Measurements from ENCODE around the gene WDFY4. TPM values are rescaled to one million over a fixed set of nuclear protein-coding genes. Genes with fewer than 3 reads are reported as not detected.

Gene WDFY4
- polyA plus RNA-seq, 1 of the 3 experiments (the other 2 are of a cell fraction) = not detected

DNA sequence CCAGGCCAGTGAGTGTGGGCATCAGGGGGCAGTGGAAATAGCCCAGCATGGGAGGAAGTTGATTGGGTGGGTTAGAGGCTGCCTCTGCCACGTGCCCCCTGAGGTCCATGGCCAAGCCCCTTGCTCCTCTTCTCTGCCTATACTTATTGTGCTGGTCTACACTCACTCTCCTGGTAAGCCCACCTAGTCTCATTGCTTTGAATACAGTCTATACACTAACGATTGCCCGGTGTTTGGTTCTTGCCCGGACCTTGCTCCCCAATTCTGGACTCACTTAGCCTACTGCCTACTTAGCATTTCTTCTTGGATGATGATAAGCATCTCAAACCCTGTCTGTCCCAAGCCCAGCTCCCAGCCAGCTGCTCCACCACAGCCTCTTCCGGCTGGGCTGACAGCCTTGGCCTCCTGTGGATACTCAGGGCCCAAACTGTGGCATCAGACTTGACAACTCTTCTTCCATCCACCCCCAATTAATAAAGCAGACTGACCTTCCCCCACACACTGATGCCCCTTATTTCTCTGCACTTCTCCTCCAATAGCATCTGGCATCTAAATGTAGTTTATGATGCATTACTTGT is 244.8 kb downstream of the WDFY4 start:
- DNase-seq = no peak
- CTCF ChIA-PET = no interaction called here
- no peak overlapping the region for H3K9ac ChIP-seq
- no peaks in the 10 kb centered on the region for H3K9me3 ChIP-seq
- no peaks in the 10 kb centered on the region for H3K9me2 ChIP-seq
- H2AFZ ChIP-seq (ENCODE audit: low read depth) = no peak overlapping the region
- no peak overlapping the region for H3K4me2 ChIP-seq
- H3K4me1 ChIP-seq (ENCODE audit: control insufficient read depth in 1 of 2, insufficient read depth in 2 of 2, low read depth in 1 of 2, low read length in 1 of 2) = peaks cover 0 to 2% of the 10 kb centered on the region in 2 experiments; a peak in 1 of 4 replicates
- no peaks in the 10 kb centered on the region for H3K36me3 ChIP-seq (replicated peaks in 1 of 2; ENCODE audit: control insufficient read depth in 1 of 2, insufficient read depth in 2 of 2, low read length in 1 of 2)
- no peak for TF ChIP-seq RAD21 (IDR thresholded peaks at IDR 0.05; ENCODE audit: low read length)
- TF ChIP-seq, protein P1, sequence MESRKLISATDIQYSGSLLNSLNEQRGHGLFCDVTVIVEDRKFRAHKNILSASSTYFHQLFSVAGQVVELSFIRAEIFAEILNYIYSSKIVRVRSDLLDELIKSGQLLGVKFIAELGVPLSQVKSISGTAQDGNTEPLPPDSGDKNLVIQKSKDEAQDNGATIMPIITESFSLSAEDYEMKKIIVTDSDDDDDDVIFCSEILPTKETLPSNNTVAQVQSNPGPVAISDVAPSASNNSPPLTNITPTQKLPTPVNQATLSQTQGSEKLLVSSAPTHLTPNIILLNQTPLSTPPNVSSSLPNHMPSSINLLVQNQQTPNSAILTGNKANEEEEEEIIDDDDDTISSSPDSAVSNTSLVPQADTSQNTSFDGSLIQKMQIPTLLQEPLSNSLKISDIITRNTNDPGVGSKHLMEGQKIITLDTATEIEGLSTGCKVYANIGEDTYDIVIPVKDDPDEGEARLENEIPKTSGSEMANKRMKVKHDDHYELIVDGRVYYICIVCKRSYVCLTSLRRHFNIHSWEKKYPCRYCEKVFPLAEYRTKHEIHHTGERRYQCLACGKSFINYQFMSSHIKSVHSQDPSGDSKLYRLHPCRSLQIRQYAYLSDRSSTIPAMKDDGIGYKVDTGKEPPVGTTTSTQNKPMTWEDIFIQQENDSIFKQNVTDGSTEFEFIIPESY (IDR thresholded peaks at IDR 0.05; ENCODE audit: borderline replicate concordance, low read depth) = no peak
- no peak for TF ChIP-seq RXRA (IDR thresholded peaks at IDR 0.05; ENCODE audit: borderline replicate concordance, low read depth)
- TF ChIP-seq TEAD4 (IDR thresholded peaks at IDR 0.05; ENCODE audit: borderline replicate concordance, insufficient read depth) = no peak
- TF ChIP-seq FOXM1 (IDR thresholded peaks at IDR 0.05; ENCODE audit: low read depth) = no peak
- TF ChIP-seq, protein P2, sequence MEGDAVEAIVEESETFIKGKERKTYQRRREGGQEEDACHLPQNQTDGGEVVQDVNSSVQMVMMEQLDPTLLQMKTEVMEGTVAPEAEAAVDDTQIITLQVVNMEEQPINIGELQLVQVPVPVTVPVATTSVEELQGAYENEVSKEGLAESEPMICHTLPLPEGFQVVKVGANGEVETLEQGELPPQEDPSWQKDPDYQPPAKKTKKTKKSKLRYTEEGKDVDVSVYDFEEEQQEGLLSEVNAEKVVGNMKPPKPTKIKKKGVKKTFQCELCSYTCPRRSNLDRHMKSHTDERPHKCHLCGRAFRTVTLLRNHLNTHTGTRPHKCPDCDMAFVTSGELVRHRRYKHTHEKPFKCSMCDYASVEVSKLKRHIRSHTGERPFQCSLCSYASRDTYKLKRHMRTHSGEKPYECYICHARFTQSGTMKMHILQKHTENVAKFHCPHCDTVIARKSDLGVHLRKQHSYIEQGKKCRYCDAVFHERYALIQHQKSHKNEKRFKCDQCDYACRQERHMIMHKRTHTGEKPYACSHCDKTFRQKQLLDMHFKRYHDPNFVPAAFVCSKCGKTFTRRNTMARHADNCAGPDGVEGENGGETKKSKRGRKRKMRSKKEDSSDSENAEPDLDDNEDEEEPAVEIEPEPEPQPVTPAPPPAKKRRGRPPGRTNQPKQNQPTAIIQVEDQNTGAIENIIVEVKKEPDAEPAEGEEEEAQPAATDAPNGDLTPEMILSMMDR (IDR thresholded peaks at IDR 0.05) = no peak
- no peak for TF ChIP-seq NFIC (IDR thresholded peaks at IDR 0.05; ENCODE audit: borderline replicate concordance)
- no peak for TF ChIP-seq EP300 (IDR thresholded peaks at IDR 0.05; ENCODE audit: borderline replicate concordance in 1 of 2, low read depth in 1 of 2, low read length in 1 of 2)
- TF ChIP-seq FOSL2 (IDR thresholded peaks at IDR 0.05; ENCODE audit: borderline replicate concordance, low read depth) = no peak
- TF ChIP-seq, protein P3, sequence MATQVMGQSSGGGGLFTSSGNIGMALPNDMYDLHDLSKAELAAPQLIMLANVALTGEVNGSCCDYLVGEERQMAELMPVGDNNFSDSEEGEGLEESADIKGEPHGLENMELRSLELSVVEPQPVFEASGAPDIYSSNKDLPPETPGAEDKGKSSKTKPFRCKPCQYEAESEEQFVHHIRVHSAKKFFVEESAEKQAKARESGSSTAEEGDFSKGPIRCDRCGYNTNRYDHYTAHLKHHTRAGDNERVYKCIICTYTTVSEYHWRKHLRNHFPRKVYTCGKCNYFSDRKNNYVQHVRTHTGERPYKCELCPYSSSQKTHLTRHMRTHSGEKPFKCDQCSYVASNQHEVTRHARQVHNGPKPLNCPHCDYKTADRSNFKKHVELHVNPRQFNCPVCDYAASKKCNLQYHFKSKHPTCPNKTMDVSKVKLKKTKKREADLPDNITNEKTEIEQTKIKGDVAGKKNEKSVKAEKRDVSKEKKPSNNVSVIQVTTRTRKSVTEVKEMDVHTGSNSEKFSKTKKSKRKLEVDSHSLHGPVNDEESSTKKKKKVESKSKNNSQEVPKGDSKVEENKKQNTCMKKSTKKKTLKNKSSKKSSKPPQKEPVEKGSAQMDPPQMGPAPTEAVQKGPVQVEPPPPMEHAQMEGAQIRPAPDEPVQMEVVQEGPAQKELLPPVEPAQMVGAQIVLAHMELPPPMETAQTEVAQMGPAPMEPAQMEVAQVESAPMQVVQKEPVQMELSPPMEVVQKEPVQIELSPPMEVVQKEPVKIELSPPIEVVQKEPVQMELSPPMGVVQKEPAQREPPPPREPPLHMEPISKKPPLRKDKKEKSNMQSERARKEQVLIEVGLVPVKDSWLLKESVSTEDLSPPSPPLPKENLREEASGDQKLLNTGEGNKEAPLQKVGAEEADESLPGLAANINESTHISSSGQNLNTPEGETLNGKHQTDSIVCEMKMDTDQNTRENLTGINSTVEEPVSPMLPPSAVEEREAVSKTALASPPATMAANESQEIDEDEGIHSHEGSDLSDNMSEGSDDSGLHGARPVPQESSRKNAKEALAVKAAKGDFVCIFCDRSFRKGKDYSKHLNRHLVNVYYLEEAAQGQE (IDR thresholded peaks at IDR 0.05; ENCODE audit: low read depth, low read length) = no peak
- no peak for TF ChIP-seq TAF1 (IDR thresholded peaks at IDR 0.05; ENCODE audit: borderline replicate concordance, low read depth, low read length)
- TF ChIP-seq JUND (IDR thresholded peaks at IDR 0.05) = no peak
- TF ChIP-seq SMC3 (IDR thresholded peaks at IDR 0.05; ENCODE audit: low read depth, low read length) = no peak
- no peak for TF ChIP-seq USF2 (IDR thresholded peaks at IDR 0.05; ENCODE audit: borderline replicate concordance, low read depth, low read length)
- TF ChIP-seq, protein P4, sequence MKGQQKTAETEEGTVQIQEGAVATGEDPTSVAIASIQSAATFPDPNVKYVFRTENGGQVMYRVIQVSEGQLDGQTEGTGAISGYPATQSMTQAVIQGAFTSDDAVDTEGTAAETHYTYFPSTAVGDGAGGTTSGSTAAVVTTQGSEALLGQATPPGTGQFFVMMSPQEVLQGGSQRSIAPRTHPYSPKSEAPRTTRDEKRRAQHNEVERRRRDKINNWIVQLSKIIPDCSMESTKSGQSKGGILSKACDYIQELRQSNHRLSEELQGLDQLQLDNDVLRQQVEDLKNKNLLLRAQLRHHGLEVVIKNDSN (IDR thresholded peaks at IDR 0.05; ENCODE audit: borderline replicate concordance, low read depth) = no peak
- no peak for TF ChIP-seq POLR2AphosphoS5 (IDR thresholded peaks at IDR 0.05; ENCODE audit: low read depth, low read length)
- H3K27ac ChIP-seq (ENCODE audit: low read depth in 2 of 2, low read length in 1 of 2) = no peak overlapping the region
- H4K20me1 ChIP-seq (ENCODE audit: insufficient read depth) = no peaks in the 10 kb centered on the region
- H3K4me3 ChIP-seq (ENCODE audit: low read depth in 2 of 2, low read length in 1 of 2) = no peak overlapping the region
- H3K79me2 ChIP-seq (ENCODE audit: insufficient read depth) = no peaks in the 10 kb centered on the region
- no peaks in the 10 kb centered on the region for H3F3A ChIP-seq (replicated peaks; ENCODE audit: insufficient read depth)
- H3K27me3 ChIP-seq (ENCODE audit: insufficient read depth) = no peaks in the 10 kb centered on the region
- POLR2A ChIA-PET = no interaction called here
- WGBS (ENCODE audit: low lambda C conversion rate) = 28% methylated on average over 5 of the region's 5 CpGs
